ENCODE results near the gene ST8SIA1. TPM values are rescaled to one million over a fixed set of nuclear protein-coding genes. Genes with fewer than 3 reads are reported as not detected.

ST8SIA1 gene
- total RNA-seq, 3 donors from 2014 or later: 3.2 to 23.8 (median 3.2) TPM

- no peaks in the 10 kb centered on the region for H3K36me3 ChIP-seq (ENCODE audit: low read depth)
- no peak for ATAC-seq
Observed at GRCh38 chr12:22318108-22318737, 16.3 kb downstream of the ST8SIA1 start.

GRCh38 chr12:22313963-22314330, 20.6 kb downstream of the ST8SIA1 start:
- no peaks in the 10 kb centered on the region for H3K36me3 ChIP-seq (ENCODE audit: low read depth)
- H3K9me3 ChIP-seq: no peaks in the 10 kb centered on the region
- TF ChIP-seq CTCF (IDR thresholded peaks at IDR 0.05): no peak
- H3K4me3 ChIP-seq: no peak overlapping the region
- DNase-seq (no peak), ATAC-seq (no peak)
- no peaks in the 10 kb centered on the region for H3K4me1 ChIP-seq (ENCODE audit: low read depth)
- intact Hi-C loops (cut with DNase I, micrococcal nuclease): no loop called here

More at GRCh38 chr12:22318108-22318737, 16.3 kb downstream of the ST8SIA1 start:
- Histone ChIP-seq H3K4me1 (ENCODE audit: low read depth) (no peaks in the 10 kb centered on the region), H3K9me3 (no peaks in the 10 kb centered on the region), H3K4me3 (no peak overlapping the region)
- intact Hi-C loops (cut with DNase I, micrococcal nuclease): no loop called here
- DNase-seq: no peak
- TF ChIP-seq CTCF (IDR thresholded peaks at IDR 0.05): no peak

GRCh38 chr12:22313286-22313962, 21.1 kb downstream of the ST8SIA1 start:
- DNase-seq (no peak), ATAC-seq (no peak)
- Histone ChIP-seq H3K36me3 (ENCODE audit: low read depth) (no peaks in the 10 kb centered on the region), H3K4me3 (no peak overlapping the region), H3K9me3 (no peaks in the 10 kb centered on the region), H3K4me1 (ENCODE audit: low read depth) (no peaks in the 10 kb centered on the region)
- intact Hi-C loops (cut with DNase I, micrococcal nuclease): no loop called here
- TF ChIP-seq CTCF (IDR thresholded peaks at IDR 0.05): no peak

- intact Hi-C loops (cut with DNase I, micrococcal nuclease): no loop called here
- no peak for TF ChIP-seq CTCF (IDR thresholded peaks at IDR 0.05)
- H3K4me1 ChIP-seq (ENCODE audit: low read depth): no peaks in the 10 kb centered on the region
- DNase-seq (peak in 1 of 3 donors; percentile 16), ATAC-seq (peak; percentile 57)
- no peak overlapping the region for H3K4me3 ChIP-seq
- H3K9me3 ChIP-seq: no peaks in the 10 kb centered on the region
- no peaks in the 10 kb centered on the region for H3K36me3 ChIP-seq (ENCODE audit: low read depth)
Observed at GRCh38 chr12:22312336-22312735, 22.2 kb downstream of the ST8SIA1 start.

GRCh38 chr12:22310709-22311108, 23.8 kb downstream of the ST8SIA1 start:
- DNase-seq (no peak), ATAC-seq (no peak)
- intact Hi-C loops (cut with DNase I, micrococcal nuclease): no loop called here
- no peaks in the 10 kb centered on the region for H3K4me1 ChIP-seq (ENCODE audit: low read depth)
- no peaks in the 10 kb centered on the region for H3K9me3 ChIP-seq
- no peaks in the 10 kb centered on the region for H3K36me3 ChIP-seq (ENCODE audit: low read depth)
- no peak for TF ChIP-seq CTCF (IDR thresholded peaks at IDR 0.05)
- no peak overlapping the region for H3K4me3 ChIP-seq
